NCI-H345 treated with DMSO at 0.1 percent for 48 hours (cell line): ENCODE measurements around the gene SYNJ2.

Experiments
- DNase-seq: peaks from one replicate; lab custom pipeline; 2025; ENCODE audit not compliant: unreplicated experiment; lab: John Stamatoyannopoulos, UW

Gene SYNJ2

GRCh38 chr6:157997893-157998608, 16.4 kb downstream of the SYNJ2 start:
- DNase-seq, result no peak

- DNase-seq, result no peak
Measured at GRCh38 chr6:157998707-157999167, 17.1 kb downstream of the SYNJ2 start.

GRCh38 chr6:157999168-158000051, 17.7 kb downstream of the SYNJ2 start:
- DNase-seq, result no peak

- DNase-seq, result no peak
Measured at GRCh38 chr6:158000530-158001307, 19.1 kb downstream of the SYNJ2 start.

GRCh38 chr6:158002249-158002950, 20.7 kb downstream of the SYNJ2 start:
- no peak for DNase-seq

- DNase-seq, result no peak
Measured at GRCh38 chr6:158002951-158003853, 21.5 kb downstream of the SYNJ2 start.

- no peak for DNase-seq
Measured at GRCh38 chr6:158003910-158004700, 22.4 kb downstream of the SYNJ2 start.

GRCh38 chr6:158004701-158005095, 23.0 kb downstream of the SYNJ2 start:
- DNase-seq, result no peak

GRCh38 chr6:158005626-158006180, 24.0 kb downstream of the SYNJ2 start:
- no peak for DNase-seq

- no peak for DNase-seq
Measured at GRCh38 chr6:158006331-158006730, 24.7 kb downstream of the SYNJ2 start.

GRCh38 chr6:158006821-158007570, 25.3 kb downstream of the SYNJ2 start:
- no peak for DNase-seq

- no peak for DNase-seq
Measured at GRCh38 chr6:158008864-158009113, 27.1 kb downstream of the SYNJ2 start.

- DNase-seq, result no peak
Measured at GRCh38 chr6:158009114-158009891, 27.6 kb downstream of the SYNJ2 start.

- no peak for DNase-seq
Measured at GRCh38 chr6:158009935-158010585, 28.4 kb downstream of the SYNJ2 start.

GRCh38 chr6:158010591-158011477, 29.2 kb downstream of the SYNJ2 start:
- no peak for DNase-seq

GRCh38 chr6:158011478-158011920, 29.8 kb downstream of the SYNJ2 start:
- no peak for DNase-seq
